Forelimb muscle (tissue), 1 donor: ENCODE data around the gene RCAN2. TPM values are rescaled to one million over a fixed set of nuclear protein-coding genes. Genes with fewer than 3 reads are reported as not detected.

ENCODE experiments used
- DNase-seq: peaks from one replicate; pipeline ENCODE4 v3.0.0-alpha.2; 2013; ENCODE audit warnings: low read depth
- polyA plus RNA-seq: library from polyadenylated mRNA; unstranded; fragments of 120-200 nt; gene quantifications from one replicate; pipeline ENCODE4 v1.2.1, GENCODE V29; 2013; ENCODE audit not compliant: insufficient read length

RCAN2 gene
- polyA plus RNA-seq = 4.7 TPM

- DNase-seq = no peak
Observed at GRCh38 chr6:46491201-46491627, at the start of gene RCAN2. Gene RCAN2, minus strand, starts transcription at chr6:46491449.

- no peak for DNase-seq
Observed at GRCh38 chr6:46539866-46540265, 48.6 kb upstream of the RCAN2 start.

- no peak for DNase-seq
Observed at GRCh38 chr6:46538800-46539480, 47.7 kb upstream of the RCAN2 start.

GRCh38 chr6:46530896-46531295 lies 39.6 kb upstream of the RCAN2 start:
- DNase-seq = no peak

- no peak for DNase-seq
Observed at GRCh38 chr6:46528961-46529750, 37.9 kb upstream of the RCAN2 start.

- no peak for DNase-seq
Observed at GRCh38 chr6:46526607-46527006, 35.4 kb upstream of the RCAN2 start.

- no peak for DNase-seq
Observed at GRCh38 chr6:46525583-46525982, 34.3 kb upstream of the RCAN2 start.

- DNase-seq = no peak
Observed at GRCh38 chr6:46521464-46521971, 30.3 kb upstream of the RCAN2 start.

GRCh38 chr6:46517202-46517601 lies 26.0 kb upstream of the RCAN2 start:
- no peak for DNase-seq

- no peak for DNase-seq
Observed at GRCh38 chr6:46513533-46513932, 22.3 kb upstream of the RCAN2 start.

GRCh38 chr6:46511320-46511719 lies 20.1 kb upstream of the RCAN2 start:
- DNase-seq = no peak

GRCh38 chr6:46510651-46511050 lies 19.4 kb upstream of the RCAN2 start:
- peak; percentile 55 for DNase-seq

GRCh38 chr6:46509981-46510510 lies 18.8 kb upstream of the RCAN2 start:
- DNase-seq = no peak

- no peak for DNase-seq
Observed at GRCh38 chr6:46509063-46509462, 17.8 kb upstream of the RCAN2 start.

- DNase-seq = no peak
Observed at GRCh38 chr6:46507426-46507825, 16.2 kb upstream of the RCAN2 start.

- DNase-seq = no peak
Observed at GRCh38 chr6:46505693-46506512, 14.7 kb upstream of the RCAN2 start.

GRCh38 chr6:46504242-46504641 lies 13.0 kb upstream of the RCAN2 start:
- DNase-seq = no peak

- DNase-seq = no peak
Observed at GRCh38 chr6:46502486-46503119, 11.4 kb upstream of the RCAN2 start.

- no peak for DNase-seq
Observed at GRCh38 chr6:46501136-46502089, 10.2 kb upstream of the RCAN2 start.

GRCh38 chr6:46500382-46500781 lies 9.1 kb upstream of the RCAN2 start:
- DNase-seq = no peak
